ENCODE data around the gene C20orf173.

Gene C20orf173

DNA sequence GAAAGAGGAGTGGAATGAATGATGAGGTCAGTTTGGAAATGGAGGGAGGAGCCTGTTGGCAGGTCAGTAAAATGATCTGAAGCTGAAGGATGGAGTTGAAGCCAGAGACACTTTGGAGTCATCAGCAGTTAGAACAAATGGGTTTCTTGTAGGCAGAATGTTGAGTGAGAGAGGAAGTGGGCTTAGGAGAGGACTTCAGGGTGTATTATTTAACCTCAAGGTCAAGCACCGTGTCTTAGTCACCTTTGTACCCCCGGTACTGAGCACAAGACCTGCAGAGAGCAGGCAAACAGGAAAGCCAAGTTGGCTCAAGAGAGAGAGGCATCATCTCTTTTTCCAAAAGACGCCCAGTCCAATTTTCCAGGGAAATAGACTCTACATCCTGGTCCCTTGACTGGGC is 23.3 kb downstream of the C20orf173 start:
- DNase-seq, result no peak

DNA sequence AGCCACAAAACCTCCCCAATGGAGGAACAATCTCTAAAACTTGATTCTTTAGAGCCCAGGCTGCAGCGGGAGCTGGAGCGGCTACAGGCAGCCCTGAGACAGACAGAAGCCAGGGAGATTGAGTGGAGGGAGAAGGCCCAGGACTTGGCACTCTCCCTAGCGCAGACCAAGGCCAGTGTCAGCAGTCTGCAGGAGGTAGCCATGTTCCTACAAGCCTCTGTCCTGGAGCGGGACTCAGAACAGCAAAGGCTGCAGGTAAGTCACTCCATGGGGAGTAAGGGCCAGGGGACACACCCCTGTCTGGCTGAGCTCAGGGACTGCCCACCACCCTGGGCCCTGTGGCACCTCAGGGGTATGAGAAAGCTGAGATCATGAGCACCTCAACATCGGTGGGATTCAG is 24.7 kb downstream of the C20orf173 start:
- DNase-seq, result no peak

DNA sequence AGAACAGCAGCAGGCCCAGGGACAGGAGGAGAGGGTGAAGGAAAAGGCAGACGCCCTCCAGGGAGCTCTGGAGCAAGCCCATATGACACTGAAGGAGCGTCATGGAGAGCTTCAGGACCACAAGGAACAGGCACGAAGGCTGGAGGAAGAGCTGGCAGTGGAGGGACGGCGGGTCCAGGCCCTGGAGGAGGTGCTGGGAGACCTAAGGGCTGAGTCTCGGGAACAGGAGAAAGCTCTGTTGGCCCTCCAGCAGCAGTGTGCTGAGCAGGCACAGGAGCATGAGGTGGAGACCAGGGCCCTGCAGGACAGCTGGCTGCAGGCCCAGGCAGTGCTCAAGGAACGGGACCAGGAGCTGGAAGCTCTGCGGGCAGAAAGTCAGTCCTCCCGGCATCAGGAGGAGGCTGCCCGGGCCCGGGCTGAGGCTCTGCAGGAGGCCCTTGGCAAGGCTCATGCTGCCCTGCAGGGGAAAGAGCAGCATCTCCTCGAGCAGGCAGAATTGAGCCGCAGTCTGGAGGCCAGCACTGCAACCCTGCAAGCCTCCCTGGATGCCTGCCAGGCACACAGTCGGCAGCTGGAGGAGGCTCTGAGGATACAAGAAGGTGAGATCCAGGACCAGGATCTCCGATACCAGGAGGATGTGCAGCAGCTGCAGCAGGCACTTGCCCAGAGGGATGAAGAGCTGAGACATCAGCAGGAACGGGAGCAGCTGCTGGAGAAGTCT is 25.5 kb downstream of the C20orf173 start:
- no peak for DNase-seq

DNA sequence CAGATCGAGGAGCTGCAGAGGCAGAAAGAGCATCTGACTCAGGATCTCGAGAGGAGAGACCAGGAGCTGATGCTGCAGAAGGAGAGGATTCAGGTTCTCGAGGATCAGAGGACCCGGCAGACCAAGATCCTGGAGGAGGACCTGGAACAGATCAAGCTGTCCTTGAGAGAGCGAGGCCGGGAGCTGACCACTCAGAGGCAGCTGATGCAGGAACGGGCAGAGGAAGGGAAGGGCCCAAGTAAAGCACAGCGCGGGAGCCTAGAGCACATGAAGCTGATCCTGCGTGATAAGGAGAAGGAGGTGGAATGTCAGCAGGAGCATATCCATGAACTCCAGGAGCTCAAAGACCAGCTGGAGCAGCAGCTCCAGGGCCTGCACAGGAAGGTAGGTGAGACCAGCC is 26.2 kb downstream of the C20orf173 start:
- no peak for DNase-seq

DNA sequence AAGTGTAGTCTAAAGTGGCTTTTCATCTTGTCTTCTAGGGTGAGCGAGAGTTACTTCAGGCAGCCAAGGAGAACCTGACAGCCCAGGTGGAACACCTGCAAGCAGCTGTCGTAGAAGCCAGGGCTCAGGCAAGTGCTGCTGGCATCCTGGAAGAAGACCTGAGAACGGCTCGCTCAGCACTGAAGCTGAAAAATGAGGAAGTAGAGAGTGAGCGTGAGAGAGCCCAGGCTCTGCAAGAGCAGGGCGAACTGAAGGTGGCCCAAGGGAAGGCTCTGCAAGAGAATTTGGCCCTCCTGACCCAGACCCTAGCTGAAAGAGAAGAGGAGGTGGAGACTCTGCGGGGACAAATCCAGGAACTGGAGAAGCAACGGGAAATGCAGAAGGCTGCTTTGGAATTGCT is 27.1 kb downstream of the C20orf173 start:
- DNase-seq, result no peak

DNA sequence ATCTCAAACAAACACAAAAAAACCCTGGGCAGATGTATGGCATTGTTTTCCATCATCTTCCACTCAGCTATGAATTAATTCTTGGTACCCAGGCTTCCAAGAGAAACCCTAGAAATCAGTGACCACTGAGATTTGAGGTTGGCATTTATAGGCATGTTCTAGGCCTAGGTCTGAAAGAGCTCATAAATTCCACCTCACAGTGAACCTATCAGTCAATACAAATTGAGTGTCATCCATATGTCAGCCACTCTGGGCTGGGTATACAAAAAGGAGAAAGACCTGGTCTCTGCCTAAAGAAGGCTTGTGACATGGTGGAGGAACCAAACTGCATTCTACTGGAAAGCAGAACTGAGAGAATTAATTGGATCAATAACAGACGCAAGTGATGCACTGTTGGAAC is 30.2 kb downstream of the C20orf173 start:
- DNase-seq, result no peak

DNA sequence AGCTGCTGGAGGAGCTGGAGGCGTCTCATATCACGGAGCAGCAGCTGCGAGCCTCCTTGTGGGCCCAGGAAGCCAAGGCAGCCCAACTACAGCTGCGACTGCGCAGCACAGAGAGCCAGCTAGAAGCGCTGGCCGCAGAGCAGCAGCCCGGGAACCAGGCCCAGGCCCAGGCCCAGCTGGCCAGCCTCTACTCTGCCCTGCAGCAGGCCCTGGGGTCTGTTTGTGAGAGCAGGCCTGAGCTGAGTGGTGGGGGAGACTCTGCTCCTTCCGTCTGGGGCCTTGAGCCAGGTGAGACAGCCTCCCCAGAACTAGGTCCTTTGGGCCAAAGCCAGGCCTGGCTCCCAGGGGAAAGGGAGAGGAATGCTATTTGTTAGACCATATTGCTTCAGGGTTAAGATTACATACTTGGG is 31.7 kb downstream of the C20orf173 start:
- DNase-seq, result no peak

DNA sequence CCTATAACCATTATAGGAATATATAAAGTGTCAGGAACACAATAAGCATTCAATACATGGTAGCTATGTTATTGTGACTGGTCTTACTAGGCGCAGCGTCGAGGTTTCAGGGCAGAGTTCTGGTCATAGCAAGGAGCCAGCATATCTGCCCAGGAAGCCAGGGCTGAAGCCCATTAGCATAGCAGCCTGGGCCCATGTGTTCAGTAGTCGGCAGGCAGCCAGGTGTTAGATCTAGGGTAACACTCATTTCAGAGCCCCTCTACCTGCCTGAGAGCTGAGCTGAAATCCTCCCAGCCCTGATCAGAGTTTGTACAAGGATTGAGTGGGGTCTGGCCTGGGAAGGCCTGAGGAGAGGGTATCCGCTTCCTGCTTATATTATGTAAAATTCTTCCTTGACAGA is 32.1 kb downstream of the C20orf173 start:
- DNase-seq, result no peak

DNA sequence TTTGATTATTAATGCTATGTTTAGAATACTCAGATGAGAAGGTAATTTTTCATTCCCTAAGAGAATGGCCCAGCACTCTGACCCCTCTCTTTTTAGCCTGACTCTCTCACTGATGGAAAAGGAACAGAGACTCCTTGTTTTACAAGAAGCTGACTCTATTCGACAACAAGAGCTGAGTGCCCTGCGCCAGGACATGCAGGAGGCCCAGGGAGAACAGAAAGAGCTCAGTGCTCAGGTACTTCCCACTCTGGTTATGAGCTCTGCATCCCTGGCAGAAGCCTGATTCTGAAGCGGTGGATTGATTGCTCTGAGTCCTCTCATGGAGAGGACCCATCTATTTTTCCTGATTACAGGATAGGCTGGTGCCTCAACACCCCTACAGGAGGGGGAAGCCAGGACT is 33.0 kb downstream of the C20orf173 start:
- DNase-seq, result no peak

DNA sequence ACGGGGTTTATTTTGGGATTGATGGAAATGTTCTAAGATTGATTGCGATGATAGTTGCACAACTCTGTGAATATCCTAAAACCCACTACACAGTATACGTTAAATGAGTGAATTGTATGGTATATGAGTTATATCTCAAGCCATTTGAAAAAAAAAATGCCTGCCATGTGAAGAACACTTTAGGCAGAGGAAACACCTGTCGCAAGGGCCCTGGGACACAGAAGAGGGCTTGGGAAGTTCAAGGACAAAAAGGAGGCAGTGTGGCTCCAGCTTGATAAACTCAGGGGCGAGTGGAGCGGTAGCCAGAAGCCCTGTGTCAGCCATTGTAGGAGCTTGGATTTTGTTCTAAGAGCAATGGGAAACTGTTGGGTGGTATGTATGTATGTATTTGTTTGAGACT is 37.1 kb downstream of the C20orf173 start:
- no peak for DNase-seq

DNA sequence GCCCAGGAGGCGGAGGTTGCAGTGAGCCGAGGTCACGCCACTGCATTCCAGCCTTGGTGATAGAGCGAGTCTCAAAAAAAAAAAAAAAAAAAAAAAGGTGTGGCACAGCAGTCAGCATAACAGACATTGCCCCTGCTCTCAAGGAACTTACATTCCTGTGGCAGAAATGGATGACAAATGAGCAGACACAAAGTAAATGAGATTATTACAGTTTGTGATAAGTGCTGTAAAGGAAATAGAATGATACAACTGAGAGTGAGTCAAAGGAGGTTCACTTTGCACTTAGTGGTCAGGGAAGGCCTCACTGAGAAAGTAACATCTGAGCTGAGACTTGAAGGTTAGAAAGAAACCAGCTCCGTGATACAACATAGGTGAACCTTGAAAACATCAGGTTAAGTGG is 37.6 kb downstream of the C20orf173 start:
- DNase-seq, result no peak

DNA sequence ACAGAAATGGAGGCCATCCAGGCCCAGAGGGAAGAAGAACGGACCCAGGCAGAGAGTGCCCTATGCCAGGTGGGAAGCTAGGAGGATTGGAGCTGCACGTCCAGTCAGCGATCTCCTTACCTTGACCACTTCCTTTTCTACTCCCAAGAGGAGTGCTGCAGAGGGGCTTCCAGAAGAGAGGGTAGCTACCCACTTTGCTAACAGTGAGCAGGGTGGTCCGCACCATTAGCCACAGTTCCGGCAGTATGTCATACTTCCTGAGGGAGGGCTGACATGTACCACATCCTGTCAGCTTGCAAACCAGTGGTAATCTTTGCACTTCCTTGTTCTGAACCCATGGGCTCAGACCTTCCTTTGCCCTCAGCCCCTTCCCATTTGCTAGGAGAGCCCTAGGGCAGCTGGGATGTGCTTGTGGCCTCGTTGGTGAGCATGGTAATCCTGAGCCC is 38.7 kb downstream of the C20orf173 start:
- peak; percentile 25 for DNase-seq

DNA sequence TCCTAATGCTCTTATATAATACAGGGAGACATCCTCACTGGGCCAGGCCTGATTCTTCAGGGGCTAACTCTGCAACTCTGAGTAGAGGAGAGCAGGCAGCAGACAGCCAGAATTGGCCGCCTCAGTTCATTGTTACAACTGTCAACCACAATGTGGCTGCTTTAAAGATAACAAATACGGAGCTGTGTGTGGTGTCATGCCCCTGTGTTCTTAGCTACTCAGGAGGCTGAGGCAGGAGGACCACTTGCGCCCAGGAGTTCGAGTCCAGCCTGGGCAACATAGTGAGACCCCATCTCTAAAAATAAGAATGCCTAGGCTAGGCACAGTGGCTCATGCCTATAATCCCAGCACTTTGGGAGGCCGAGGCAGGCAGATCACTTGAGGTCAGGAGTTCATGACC is 39.7 kb downstream of the C20orf173 start:
- peak; percentile 48 for DNase-seq

DNA sequence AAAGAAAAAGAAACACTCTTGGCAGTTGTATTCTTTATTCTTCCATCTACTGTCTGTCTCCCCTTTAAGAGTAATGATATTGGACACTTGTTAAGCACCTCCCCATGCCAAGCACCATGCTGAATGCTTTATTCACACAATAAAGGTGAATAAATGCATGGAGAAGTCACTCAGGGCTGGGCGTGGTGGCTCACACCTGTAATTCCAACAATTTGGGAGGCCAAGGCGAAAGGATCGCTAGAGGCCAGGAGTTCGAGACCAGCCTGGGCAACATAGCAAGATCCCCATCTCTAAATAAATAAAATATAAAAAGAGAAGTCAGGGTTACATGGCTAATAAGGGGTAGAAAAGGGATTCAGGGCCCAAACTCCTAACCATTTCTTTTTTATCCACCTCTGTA is 42.0 kb downstream of the C20orf173 start:
- no peak for DNase-seq

DNA sequence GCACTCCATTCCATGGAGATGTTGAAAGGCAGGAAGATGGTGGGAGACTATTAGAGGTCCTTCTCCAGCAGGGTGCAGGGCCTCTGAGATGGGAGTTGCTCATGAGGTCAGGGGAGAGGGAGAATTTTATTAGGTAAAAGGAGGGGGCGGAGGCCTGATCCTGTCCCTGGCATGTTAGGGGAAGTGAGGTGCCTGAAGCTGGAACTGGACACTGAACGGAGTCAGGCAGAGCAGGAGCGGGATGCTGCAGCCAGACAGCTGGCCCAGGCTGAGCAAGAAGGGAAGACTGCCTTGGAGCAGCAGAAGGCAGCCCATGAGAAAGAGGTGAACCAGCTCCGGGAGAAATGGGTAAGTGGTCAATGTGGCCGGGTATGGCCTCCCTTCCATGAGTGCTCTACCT is 49.7 kb downstream of the C20orf173 start:
- no peak for DNase-seq

DNA sequence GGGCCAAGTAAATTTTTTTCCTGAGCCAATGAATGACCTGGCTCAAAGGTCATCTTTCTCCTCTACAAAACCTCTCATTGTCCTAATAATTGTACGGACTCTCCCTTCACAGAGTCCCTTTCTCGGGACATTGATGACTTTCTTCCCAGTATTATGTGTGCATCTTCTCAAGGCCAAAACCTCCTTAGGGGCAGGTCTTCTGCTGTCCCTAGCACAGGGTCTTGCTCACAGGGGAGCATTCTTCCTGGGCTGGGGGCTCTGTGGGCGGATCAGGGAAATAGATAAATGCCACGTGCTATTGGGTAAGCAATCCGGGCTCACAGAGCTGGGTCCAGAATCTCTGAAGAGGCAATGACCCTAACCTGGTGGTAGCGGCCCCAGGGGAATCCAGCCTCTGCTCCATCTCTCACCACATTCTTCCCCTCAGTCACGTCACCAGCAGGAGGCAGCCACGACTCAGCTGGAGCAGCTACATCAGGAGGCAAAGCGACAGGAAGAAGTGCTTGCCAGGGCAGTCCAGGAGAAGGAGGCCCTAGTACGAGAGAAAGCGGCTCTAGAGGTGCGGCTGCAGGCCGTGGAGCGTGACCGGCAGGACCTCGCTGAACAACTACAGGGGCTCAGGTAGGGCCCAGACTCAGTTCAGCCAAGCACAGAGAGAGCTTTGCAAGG is 50.5 kb downstream of the C20orf173 start:
- no peak for DNase-seq
